ENCODE results near the gene RHBDF2. TPM values are rescaled to one million over a fixed set of nuclear protein-coding genes. Genes with fewer than 3 reads are reported as not detected.

Gene RHBDF2
- polyA plus RNA-seq, 4 donors, result 4.8 to 9.2 (median 7.7) TPM

DNA sequence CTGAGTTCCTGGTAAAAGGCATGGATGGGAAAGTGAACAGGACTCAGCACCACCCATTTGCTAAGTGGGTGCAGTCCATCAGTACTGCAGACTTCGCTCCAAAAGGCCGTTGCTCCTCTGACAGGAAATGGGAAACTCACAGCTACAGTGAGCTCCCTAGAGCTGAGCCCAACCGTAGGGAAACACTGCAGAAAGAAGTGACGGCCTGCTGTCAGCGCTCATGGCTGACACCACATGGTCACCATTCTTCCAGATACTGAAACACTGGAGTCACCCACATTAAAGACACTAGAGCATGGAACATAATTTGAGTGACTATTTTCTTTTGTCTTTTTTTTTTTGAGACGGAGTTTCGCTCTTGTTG, 80.2 kb downstream of the RHBDF2 start:
- DNase-seq (ENCODE audit: low read depth in 4 of 4, low spot score in 2 of 4), result no peak

Other genes starting within 250 kb of the RHBDF2 start
- gene UBALD2, start 236.1 kb downstream of the RHBDF2 start, polyA plus RNA-seq (ENCODE audit: insufficient read length in 4 of 4), result 10 to 100 TPM; 29.0 to 60.6 (median 49.1) TPM
- gene QRICH2, start 193.1 kb downstream of the RHBDF2 start, polyA plus RNA-seq (ENCODE audit: insufficient read length in 4 of 4), result 10 to 100 TPM in 2 of 4 donors, 1 to 10 TPM in 2; 4.3 to 11.1 (median 8.3) TPM
- gene PRPSAP1, start 147.5 kb downstream of the RHBDF2 start, polyA plus RNA-seq (ENCODE audit: insufficient read length in 4 of 4), result 10 to 100 TPM; 73.8 to 91.2 (median 80.6) TPM
- 1 to 10 TPM; 2.0 to 3.4 (median 2.9) TPM for gene SPHK1, start 116.8 kb downstream of the RHBDF2 start, polyA plus RNA-seq (ENCODE audit: insufficient read length in 4 of 4)
- 10 to 100 TPM; 20.9 to 30.0 (median 28.9) TPM for gene UBE2O, start 48.3 kb downstream of the RHBDF2 start, polyA plus RNA-seq (ENCODE audit: insufficient read length in 4 of 4)
- under 1 TPM; 0.30 to 0.47 (median 0.38) TPM for gene AANAT, start 33.8 kb downstream of the RHBDF2 start, polyA plus RNA-seq (ENCODE audit: insufficient read length in 4 of 4)
- 10 to 100 TPM; 12.2 to 23.4 (median 14.9) TPM for gene CYGB, start 36.3 kb upstream of the RHBDF2 start, polyA plus RNA-seq (ENCODE audit: insufficient read length in 4 of 4)
- 1 to 10 TPM; 2.6 to 6.3 (median 4.1) TPM for gene PRCD, start 38.6 kb upstream of the RHBDF2 start, polyA plus RNA-seq (ENCODE audit: insufficient read length in 4 of 4)
- gene ST6GALNAC2, start 84.4 kb upstream of the RHBDF2 start, polyA plus RNA-seq (ENCODE audit: insufficient read length in 4 of 4), result 10 to 100 TPM in 2 of 4 donors, 1 to 10 TPM in 2; 9.3 to 13.8 (median 9.8) TPM
- under 1 TPM; 0.33 to 0.81 (median 0.37) TPM for gene ST6GALNAC1, start 142.3 kb upstream of the RHBDF2 start, polyA plus RNA-seq (ENCODE audit: insufficient read length in 4 of 4)
- gene MXRA7, start 209.5 kb upstream of the RHBDF2 start, polyA plus RNA-seq (ENCODE audit: insufficient read length in 4 of 4), result 100 to 1,000 TPM in 2 of 4 donors, 10 to 100 TPM in 2; 87.3 to 119 (median 105) TPM
- gene JMJD6, start 225.2 kb upstream of the RHBDF2 start, polyA plus RNA-seq (ENCODE audit: insufficient read length in 4 of 4), result 10 to 100 TPM; 19.6 to 30.6 (median 23.7) TPM
- gene METTL23, start 225.4 kb upstream of the RHBDF2 start, polyA plus RNA-seq (ENCODE audit: insufficient read length in 4 of 4), result 10 to 100 TPM; 38.3 to 47.6 (median 40.0) TPM
- gene SRSF2, start 235.9 kb upstream of the RHBDF2 start, polyA plus RNA-seq (ENCODE audit: insufficient read length in 4 of 4), result 100 to 1,000 TPM; 349 to 424 (median 370) TPM
- gene MFSD11, start 236.7 kb upstream of the RHBDF2 start, polyA plus RNA-seq (ENCODE audit: insufficient read length in 4 of 4), result 10 to 100 TPM; 22.7 to 33.7 (median 28.0) TPM

Data from left renal cortex interstitium (tissue), 4 donors.